Ovary (tissue), 3 donors: ENCODE results near the gene NRXN3.

Experiments used
- CTCF ChIP-seq, 3 donors: fragments of 450-650 bp in 2 of 3; fragments of 200-600 bp in 1 of 3; IDR thresholded peaks; one replicate each; pipeline versions ENCODE4 v1.5.1 to v1.8.0; 2016 to 2022; ENCODE audit warnings: antibody characterized with exemption in 3 of 3, mild to moderate bottlenecking in 1 of 3
- EP300 ChIP-seq: sonication (generic); formaldehyde crosslinking; IDR thresholded peaks from one replicate; pipeline ENCODE4 v1.6.1; 2017; ENCODE audit warnings: antibody characterized with exemption
- POLR2A ChIP-seq: fragments of 450-650 bp; IDR thresholded peaks from one replicate; pipeline ENCODE4 v1.6.1; 2017; ENCODE audit warnings: antibody characterized with exemption, mild to moderate bottlenecking, moderate library complexity
- donor health status: DM: no; HTN: no; CAD: no.

- TF ChIP-seq CTCF (IDR thresholded peaks at IDR 0.05) = no peak
- no peak for TF ChIP-seq EP300
- TF ChIP-seq POLR2A = no peak
Measured at GRCh38 chr14:78950649-78951048, 780.5 kb downstream of the NRXN3 start.
